GM19452 (cell line): ENCODE measurements around the gene HDGFL2.

Experiments used
- ATAC-seq: cut with Tn5 transposase; IDR thresholded peaks from one replicate; pipeline ENCODE4 v1.9.1; 2021; ENCODE audit not compliant: unreplicated experiment

Gene HDGFL2

DNA sequence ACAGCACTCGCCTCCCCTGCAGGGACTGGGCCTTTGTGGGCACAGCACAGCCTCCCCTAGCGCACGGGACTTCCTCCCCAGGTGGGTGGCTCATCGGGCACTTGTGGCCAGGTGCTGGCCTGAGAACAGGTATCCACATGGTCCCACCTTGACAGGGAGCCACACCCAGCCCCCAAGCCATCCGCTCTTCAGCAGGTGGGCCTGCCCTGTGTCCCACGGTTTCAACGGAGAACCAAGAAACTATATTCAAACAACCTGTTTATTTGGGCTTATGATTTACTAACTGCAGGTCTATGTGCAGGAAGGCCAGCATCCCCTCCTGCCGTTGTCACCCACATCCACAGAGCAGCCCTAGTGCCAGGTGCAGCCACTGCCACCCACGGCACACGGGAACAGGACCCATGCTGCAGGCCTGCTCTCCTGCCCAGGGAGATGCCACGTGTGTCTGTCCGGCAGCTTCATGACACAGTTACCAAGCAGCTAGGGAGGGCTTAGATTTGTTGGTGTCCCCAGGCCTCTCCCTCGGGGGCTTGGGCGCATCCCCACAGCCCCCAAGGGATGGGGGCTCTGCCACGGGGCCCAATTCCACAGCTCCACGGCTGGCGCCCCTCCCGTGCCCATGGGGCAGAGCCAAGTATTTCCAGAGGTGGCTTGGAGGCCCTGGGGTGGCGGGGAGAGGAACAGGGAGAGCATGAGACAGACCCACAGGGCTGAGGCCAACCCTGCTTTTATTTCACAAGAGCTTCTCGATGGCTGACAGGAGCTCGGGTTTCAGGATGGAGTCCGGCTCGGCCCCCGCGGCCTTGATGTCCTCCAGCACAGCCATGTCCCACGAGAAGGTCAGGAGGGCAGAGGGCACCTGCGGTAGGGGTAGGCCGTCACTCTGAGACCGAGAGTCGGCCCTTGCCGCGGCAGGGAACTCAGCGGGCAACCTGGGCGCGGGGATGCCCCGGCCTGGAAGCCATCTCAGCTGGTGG, 27.0 kb upstream of the HDGFL2 start:
- no peak for ATAC-seq

DNA sequence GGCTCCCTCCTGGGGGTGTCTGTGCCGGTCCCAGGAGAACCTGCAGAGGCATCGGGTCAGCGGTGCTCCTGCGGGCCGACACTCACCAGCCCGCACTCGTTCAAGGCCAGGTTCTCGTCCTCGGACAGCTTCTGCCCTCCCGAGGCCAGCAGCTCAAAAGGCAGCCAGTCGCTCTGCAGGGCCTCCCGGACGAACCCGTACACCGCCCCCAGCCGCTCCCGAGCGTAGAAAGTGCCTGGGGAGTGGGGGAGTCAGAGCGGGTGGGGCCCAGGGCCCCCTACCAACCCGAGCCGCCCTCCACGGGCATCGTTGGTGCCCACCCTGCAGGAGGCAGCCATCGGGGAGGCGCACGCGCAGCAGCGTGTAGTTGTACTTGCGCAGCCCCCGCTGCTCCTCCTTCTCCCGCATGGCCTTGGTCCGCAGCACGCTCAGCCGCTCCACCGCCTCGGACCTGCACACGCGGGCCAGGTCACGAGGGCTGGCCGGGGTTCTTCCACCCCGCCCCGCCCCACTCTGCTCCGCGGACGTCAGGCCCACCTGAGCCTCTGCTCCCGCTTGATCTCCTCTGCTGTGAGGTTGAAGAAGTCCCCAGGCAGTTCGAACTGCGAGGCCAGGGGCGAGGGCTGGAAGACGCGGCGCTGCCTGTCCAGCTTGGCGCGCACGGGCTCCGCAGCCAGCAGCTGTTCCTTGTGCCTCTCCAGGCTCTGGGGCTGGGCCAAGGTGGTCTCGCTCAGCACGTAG, 26.0 kb upstream of the HDGFL2 start:
- ATAC-seq = no peak

DNA sequence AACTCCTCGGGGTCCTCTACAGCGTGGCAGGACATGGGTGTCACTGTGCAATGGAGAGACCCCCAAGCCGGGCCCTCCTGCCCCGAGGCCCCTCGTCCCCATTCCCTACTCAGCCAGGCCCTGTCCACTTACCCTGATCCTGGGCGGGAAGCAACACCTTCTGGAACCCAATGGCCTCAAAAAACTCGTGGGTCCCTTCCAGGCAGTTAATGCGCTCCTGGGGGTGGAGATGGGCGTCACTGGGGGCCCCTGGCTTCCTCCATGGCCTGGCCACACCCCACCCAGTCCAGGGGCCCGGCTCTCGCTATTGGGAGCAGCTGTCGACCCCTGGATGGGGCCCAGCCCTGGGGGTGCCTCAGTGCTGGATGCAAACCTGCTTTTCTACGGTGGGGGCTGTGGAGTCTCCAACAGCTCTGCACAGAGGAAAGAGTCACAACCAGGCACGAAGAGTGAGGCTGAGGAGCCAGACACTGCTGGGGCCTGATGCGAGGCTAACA, 25.3 kb upstream of the HDGFL2 start:
- ATAC-seq = no peak

DNA sequence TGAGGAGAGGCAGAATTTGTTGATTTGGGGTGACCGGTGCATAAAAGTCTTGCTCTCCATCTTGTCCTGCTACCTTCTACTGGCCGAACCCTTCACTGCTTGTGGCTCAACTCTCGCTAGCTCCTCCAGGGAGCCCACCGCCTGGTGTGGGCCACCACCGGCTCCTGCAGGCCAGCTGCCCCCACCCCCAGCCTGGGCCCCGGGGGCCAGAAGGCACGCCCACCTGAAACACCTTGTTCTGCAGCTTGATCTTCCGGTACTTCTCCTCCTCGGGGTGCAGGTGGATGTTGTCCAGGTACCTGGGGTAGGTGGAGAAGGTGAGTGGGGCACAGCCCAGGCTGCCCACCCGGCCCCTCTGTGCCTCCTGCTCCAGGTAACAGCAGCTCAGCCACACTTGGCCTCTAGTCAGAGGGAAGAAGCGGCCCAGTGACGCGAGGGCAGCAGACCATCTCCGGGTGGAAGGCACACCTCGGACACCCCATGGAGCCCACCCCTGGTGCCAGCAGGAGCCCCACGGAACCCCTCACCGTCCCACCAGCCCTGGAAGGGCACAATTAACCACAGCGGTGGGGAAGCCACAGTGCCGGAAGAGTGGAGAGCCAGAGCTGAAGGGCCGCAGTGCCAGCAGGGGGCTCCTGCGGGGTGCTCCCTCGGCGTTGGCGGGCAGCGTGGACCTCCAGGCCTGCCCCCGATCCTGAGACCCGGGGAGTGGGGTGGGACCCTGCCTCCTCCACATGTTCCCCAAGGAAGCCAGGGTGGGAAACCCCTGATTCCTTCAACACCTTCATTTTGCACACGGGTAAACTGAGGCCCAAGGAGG, 24.6 kb upstream of the HDGFL2 start:
- ATAC-seq = no peak

DNA sequence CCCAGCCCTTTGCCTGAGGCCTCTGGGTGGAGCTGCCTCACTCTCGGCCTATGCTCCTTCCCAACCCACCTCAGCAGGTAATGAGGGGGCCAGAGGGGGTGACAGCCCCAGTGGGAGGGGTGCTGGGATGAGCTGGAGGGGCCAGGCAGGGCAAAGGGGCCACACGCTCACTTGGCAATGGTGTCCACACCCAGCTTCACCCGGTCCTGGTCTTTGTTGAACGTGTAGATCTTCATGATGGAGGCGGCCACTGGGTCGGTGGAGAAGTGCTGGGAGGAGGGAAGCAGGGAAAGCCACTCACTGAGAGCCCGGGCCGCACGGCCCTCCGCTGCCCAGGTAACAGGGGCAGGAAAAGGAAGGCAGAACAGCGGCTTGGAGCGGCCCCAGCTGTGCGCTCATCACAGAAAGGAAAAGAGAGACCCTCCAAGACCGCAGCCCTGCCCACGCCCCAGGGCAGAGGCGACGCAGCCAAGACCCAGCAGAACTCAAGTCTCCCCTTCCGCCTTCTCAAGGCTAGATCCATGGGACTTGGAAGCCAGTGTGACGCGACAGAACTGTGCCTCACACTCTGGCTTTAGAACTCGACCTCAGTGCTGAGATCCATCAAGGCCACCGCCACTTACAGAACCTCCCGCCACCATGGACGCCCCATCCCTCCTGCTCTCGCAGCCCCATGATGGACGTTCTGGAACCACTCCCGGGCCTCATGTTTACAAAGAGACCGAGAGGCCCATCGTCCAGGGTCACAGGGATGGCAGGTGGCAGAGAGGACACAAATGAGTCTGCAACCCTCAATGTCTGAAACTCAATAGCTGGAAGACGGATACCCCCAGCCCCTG, 23.7 kb upstream of the HDGFL2 start:
- no peak for ATAC-seq

DNA sequence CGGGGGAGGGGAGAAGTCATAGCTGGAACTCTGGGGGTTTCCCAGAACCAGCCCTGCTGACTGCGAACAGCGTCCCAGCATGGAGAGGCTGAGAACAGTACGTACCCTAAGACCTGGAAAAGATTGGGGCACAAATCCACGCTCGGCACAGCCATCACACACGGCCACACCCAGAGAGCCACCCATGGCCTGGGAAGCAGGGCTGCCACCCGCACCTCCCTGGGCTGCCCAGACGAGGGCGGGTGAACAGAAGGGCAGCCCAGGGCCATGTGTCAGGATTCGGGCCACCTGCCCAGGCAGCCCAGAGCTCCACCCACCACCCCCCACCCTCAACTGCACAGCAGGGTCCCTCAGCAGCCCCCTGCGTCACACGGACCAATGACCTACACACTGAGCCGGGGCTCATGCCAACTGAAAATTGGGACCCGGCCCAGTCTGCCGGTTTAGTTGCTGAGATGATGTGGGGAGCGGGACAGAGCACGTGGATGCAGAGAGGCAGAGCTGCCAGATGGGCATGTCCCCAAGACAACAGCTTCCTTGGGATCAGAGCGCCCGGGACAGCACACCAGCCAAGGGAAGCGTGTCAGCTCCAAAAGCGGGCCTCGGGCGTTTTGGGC, 23.0 kb upstream of the HDGFL2 start:
- ATAC-seq = no peak

DNA sequence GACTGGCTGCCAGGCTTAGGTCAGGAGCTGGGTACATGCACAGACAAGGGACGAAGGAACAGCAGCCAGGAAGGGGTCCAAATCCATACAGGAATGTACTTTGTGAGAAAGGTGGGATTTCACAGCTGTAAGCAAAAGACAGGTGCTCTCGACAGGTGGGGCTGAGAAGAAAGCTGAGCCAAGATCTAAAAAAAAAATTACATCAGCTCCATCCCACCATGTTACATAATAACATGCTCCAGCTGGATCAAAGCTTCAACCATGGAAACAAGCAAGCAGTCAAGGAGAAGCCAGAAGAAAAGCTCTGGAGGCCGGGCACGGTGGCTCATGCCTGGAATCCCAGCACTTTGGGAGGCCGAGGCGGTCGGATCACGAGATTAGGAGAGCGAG, 22.5 kb upstream of the HDGFL2 start:
- no peak for ATAC-seq

DNA sequence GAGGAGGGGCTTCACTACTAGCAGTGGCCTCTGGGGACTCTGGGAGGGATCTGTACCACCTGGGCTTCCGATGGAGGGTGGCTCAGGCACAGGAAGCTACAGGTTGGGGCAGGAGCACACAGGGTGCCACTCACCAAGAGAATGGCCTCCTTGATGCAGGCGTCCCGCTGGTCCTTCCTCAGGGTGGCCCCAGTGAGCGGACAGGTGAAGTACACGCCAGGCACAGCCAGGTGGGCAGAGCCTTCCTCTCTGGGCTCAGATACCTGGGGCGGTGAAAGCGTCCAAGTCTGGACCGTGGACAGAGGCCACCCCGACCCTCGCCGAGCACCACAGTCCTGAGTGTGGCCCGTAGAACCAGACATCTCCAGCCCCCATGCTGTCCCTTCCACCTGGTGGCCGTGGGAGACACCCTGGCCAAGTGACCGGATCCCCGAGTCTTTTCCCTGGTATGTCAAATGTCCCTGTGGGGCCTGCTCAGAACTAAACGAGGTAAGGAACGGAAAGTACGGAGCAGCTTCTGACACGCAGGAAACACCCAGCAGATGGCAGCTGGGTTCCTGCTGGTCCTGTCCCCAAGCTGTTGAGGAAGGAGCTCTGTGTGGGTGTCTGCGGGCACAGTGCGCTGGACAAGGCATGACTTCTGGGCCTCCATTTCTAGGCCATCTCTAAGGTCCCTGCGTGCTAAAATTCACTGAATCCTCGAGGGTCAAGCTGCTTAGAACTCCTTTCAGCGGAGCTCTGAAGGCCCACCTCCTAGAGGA, 19.7 kb upstream of the HDGFL2 start:
- ATAC-seq = no peak

DNA sequence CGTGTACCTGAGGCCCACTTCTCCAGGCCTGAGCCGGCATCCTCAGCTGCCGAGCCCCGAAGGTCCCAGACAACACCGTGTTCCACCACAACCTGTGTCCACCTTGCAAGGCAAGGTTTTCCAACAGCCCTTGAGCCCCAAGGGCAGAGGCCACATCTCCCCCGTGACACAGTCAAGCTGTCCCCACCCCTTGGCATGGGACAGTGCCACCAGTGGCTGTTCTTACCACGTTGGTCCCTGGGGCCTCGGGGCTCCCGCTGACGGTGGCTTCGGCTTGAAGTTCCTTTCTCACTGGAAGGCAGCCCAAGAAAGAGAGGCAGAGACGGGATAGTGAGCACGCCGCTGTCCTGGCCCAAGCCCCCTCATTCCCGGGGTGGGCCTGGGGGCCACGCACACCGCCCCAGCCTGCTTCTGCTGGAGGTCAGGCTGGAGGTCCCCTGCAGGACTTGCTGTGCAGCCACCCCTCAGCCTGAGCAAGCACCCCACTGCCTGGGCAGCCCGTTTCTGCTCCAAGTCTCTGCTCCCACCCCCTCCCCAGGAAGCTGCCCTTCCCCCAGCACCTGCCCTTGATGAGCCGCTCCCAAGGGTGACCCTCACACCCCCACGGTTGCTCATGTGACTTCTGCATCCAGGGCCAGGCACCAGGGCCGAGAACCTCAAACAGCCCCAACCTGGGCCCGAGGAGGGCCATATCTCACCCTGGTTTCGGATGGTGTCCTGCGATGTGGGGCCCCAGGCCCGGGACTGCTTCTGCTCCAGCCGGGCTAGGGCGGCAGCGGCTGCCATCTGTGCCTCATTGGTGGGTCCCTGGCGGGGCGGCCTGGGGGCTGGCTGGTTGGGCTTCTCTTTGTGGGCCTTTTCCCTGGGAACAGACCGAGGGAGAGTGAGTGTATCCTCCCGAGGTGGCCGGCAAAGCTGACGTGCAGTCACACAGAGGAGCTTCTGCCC, 18.6 kb upstream of the HDGFL2 start:
- ATAC-seq = no peak

DNA sequence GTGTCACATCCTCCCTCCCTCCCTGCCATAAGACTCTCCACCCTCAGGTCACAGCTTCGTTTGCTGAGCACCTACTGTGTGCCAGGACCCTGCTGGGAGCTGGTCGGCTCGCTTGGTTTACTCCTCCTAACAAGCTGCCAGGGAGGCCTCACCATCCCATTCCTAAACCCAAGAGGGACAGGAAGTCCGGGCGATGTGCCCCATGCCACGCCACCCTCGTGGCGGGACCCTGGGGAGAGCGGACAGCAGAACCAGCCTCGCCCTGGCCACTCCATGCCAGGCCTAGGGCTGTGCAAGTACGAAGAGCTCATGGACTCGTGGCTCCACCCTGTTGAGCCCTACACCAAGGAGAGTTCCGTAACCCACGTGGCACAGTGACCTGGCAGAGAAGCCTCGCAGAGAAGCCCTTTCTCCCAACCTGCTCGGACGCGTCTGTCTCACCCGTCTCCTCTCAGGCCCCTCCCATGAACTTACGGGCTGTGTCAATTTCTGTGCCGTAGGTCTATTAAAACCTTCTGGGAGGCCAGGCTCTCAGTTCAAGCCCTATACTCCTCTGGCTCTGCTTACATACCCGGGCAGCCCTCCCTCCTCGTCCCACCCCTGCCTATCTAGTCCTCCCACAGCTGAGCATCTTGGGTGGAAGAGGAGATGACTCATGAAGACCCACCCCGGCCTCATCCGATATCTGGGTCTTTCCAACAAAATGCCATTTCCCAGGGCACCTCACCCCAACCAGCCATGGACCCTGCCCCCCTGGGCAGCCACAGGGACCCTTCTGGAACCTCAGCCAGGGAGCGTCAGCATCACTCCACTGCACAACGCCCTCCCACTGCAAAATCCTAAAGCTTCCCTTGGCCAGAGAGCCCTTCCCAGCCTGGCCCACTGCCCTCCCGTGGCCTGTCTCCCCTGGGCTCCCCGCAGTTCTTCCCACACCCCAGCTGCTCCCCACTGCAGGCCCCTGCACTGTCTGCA, 17.1 kb upstream of the HDGFL2 start:
- ATAC-seq = no peak

DNA sequence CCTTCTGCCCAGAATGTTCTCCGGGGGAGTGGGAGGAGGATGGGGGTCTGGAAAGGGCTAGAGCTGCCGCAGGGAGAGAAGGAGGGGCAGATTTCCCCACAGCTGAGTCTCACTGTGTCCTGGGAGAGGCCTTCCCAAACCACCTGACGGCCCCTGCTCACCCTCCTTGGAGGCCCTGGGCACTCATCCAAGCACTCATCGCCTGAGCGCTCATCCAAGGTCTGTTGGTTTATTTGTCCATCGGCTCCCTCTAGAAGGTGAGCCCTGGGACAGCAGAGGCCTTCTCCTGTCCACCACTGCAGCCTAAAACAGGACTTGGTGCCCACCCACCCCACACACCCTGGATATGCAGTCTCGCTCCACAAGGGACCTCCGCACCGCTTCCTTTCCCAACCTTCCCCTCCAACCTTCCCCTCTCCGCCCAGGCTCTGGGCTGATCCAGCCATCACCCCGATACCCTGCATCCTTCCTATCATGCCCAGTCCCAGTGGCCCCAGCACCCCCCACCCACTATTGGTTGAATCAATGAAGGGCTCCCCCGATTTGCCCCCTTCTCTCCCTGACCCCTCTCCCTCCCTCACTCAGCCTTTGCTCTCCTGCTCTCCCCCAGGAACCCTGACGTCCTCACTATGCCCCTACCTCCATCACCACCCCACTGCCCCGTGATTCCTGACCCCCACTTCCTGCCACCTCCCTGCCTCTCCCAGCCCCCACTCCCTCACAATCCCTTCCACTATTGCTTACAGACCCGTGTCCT, 16.2 kb upstream of the HDGFL2 start:
- ATAC-seq = no peak

DNA sequence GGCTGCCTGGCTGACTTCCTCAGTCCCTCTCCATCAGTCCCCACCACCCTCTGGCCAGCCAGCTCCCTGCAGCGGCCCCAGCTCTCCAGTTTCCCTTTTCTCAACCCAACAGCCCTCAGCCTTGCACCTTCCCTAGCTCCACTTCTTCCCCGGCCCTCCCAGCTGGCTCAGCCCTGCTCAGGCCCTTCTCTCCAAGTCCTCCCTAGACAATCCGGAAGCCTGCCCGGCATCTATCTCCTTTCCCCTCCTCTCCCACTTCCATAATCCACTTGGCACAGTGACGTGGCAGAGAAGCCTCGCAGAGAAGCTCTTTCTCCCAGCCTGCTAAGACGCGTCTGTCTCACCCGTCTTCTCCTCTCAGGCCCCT, 15.6 kb upstream of the HDGFL2 start:
- ATAC-seq = no peak

DNA sequence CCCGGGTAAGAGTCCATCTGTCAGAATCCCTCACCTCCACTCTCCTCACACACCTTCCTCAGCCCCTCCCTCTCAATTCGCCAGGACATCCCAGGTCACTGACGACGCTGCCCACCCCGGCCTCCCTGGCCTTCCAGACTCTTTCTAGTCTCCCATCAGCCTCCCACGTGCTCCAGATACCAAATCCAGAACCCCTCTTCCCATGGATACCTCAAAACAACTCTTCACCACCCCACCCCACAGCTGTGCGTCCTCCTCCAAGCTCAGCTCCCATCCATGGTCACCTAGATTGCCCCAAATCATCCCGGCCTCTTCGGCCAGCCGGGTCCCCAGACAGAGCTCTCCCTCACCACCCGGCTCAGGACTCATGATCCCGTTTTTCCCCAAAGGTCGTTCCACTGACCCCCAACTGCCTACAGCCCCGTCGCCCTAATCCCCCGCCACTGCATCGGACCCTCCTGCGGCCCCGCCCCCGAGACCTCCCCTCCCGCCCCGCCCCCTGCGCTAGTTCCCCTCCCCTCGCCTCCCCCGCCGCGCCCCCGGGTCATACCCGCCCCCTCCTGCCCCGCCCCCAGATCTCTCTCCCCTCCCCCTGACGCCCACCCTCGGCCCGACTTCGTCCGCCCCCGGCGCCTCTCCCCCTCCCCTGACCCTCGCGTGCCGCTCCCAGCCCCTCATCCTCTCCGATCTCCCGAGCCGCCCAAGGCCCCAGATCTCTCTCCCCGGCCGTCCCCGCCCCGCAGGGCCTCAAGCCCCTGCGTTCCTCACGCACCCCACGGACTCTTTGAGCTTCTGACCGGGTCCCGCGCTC, 15.0 kb upstream of the HDGFL2 start:
- ATAC-seq = peak; percentile 14

DNA sequence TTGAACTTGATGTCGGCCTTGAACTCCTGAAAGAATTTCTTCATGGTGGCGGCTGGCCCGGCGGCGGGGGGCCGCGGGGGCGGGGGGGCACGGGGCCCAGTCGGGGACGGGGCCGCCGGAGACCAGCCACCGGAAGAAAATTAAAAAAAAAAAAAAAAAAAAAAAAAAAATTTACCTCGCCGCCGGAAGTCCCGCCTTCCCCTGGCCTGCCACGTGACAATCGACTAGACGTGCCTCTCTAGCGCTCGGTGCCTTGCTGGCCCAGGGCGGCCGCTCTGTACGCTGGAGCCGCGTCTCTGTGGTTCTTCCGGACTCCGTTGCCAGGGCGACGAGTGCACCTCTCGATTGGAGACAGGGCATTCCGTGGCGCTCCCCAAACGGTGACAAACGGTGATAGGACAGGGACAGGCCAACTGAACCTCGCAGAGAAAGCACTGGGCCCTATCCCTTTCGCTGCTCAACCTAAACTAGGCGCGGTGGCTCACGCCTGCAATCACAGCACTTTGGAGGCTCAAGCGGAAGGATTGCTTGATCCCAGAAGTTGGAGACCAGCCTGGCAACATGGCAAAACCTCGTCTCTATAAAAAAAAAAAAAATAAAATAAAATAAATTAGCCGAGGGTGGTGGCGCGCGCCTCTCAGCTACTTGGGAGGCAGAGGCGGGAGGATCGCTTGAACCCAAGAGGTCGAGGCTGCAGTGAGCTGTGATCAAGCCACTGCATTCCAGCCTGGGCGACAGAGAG, 14.3 kb upstream of the HDGFL2 start, which contains the start of gene UBXN6:
Gene UBXN6, minus strand, starts transcription at position 141 of the 742 bp plus-strand sequence. Its CDS starts 97 bp downstream, at position 44.
- ATAC-seq = peak; percentile 83
